Endodermal cell (in vitro differentiated cells): Measurements from ENCODE around the gene LCN15. TPM values are rescaled to one million over a fixed set of nuclear protein-coding genes. Genes with fewer than 3 reads are reported as not detected.
"Not testable (repeated sequence)": the region's sequence is repeated elsewhere in the genome, so short reads cannot be mapped to it uniquely, and the experiment has no call there.

Experiments used
- DNase-seq: peaks from one replicate; pipeline ENCODE4 v3.0.0-alpha.2; 2017
- H3K27ac ChIP-seq: 2 replicates; pipeline ENCODE4 v1.5.1; 2013; ENCODE audit warnings: mild to moderate bottlenecking, low read depth, low read length, moderate library complexity
- H3K27me3 ChIP-seq: 2 replicates; pipeline ENCODE4 v1.6.1; 2013; ENCODE audit warnings: mild to moderate bottlenecking, low read length, moderate library complexity; ENCODE audit not compliant: insufficient read depth, control insufficient read depth, poor library complexity, severe bottlenecking
- H3K36me3 ChIP-seq: 2 replicates; pipeline ENCODE4 v1.7.0; 2013; ENCODE audit warnings: mild to moderate bottlenecking, low read length, moderate library complexity; ENCODE audit not compliant: control insufficient read depth, insufficient read depth
- H3K4me1 ChIP-seq: one replicate; pipeline ENCODE4 v1.7.0; 2013; ENCODE audit warnings: low read length; ENCODE audit not compliant: control insufficient read depth, insufficient read depth
- H3K4me3 ChIP-seq: 2 replicates; pipeline ENCODE4 v1.5.1; 2013; ENCODE audit warnings: mild to moderate bottlenecking, low read length, moderate library complexity
- H3K9ac ChIP-seq: 2 replicates; pipeline ENCODE4 v1.6.1; 2013; ENCODE audit warnings: mild to moderate bottlenecking, low read length, moderate library complexity; ENCODE audit not compliant: poor library complexity, severe bottlenecking; ENCODE audit errors: extremely low read depth
- H3K9me3 ChIP-seq: 2 replicates; pipeline ENCODE4 v1.6.1; 2013; ENCODE audit warnings: mild to moderate bottlenecking, low read length, moderate library complexity; ENCODE audit not compliant: control insufficient read depth
- H3K27ac Mint-ChIP-seq: 2 replicates; pipeline ENCODE4 v1.8.0; 2020; ENCODE audit warnings: mixed read lengths
- H3K27me3 Mint-ChIP-seq: 2 replicates; pipeline ENCODE4 v1.8.0; 2021; ENCODE audit warnings: mild to moderate bottlenecking, mixed read lengths; ENCODE audit not compliant: insufficient read depth
- H3K36me3 Mint-ChIP-seq: 2 replicates; pipeline ENCODE4 v1.8.0; 2020; ENCODE audit warnings: low read depth, mixed read lengths
- H3K4me1 Mint-ChIP-seq: 2 replicates; pipeline ENCODE4 v1.8.0; 2020; ENCODE audit warnings: mixed read lengths
- H3K4me3 Mint-ChIP-seq: 2 replicates; pipeline ENCODE4 v1.8.0; 2020; ENCODE audit warnings: mild to moderate bottlenecking, moderate library complexity, mixed read lengths
- H3K9me3 Mint-ChIP-seq: 2 replicates; pipeline ENCODE4 v1.8.0; 2020; ENCODE audit warnings: mild to moderate bottlenecking, mixed read lengths
- WGBS, 2 experiments: methylation state at CpG; one replicate each; pipeline versions ENCODE4 v1.1.5 to v1.1.7; 2013; ENCODE audit warnings: missing lambda C conversion rate in 2 of 2, mixed read lengths in 1 of 2; ENCODE audit not compliant: insufficient coverage in 1 of 2, insufficient read length in 1 of 2; 5-methylcytosine and 5-hydroxymethylcytosine counted together
- total RNA-seq, 2 donors: library from RNA; stranded (reverse); fragmentation: NEBNext Ultra II Directional in 1 of 2; extraction: Animal tissue kit (Norgen Biotek cat#: 25700) in 1 of 2; gene quantifications; 2 replicates in 1 of 2; 3 replicates in 1 of 2; pipeline ENCODE4 v1.2.1, GENCODE V29; 2021
- TF ChIP-seq, protein P1 (sequence below): fragments of 200-600 bp; sonication (generic); conservative IDR thresholded peaks from 2 replicates; pipeline ENCODE4 v1.5.0; 2021; ENCODE audit warnings: antibody characterized with exemption, mild to moderate bottlenecking

LCN15 gene
- total RNA-seq, 2 donors from 2014 or later = 0.51 to 1.2 TPM

DNA sequence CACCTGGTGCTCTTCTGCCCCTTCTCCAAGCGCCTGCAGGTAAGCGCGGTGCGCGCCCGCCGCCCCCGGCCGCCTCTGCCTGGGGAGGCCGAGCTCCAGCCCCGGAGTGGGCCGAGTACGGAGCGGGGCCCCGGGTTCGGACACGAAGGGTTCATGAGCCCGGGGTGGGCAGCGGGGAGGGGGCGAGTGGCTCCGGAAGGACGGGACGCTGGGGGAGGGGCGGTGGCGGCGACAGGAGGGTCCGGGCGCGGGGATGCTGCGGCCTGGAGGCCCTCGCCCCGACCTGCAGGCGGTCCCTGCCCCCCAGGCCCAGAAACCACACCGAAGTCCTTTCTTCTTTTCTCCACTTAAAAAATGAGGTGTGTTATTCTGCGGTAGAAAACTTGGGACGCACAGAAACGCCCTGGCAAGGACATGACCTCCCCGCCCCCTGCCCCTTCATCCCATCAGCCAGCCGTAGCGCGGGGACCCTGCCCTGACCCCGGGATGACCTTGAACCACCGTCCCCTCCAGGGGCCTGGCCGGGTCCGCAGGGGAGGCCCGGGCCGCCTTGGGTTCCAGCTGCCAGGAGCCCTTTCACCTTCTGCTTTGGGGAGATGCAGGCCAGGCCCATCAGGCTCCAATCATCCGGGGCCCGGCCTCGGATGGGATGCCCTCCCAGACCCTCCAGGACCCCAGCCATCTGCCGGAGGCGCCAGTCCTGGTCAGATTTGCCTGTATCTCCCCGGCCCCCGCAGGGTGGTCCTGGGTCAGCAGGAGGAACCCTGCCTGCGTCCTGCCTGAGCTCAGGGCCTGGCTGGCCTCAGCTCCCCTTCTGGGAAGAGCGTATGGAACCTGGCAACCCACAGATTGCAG, 51.4 kb downstream of the LCN15 start:
- Histone ChIP-seq H3K36me3 (no peaks in the 10 kb centered on the region), H3K4me3 (peak overlapping the region; percentile 79), H3K27ac (no peak overlapping the region), H3K9ac (peak overlapping the region; percentile 44), H3K9me3 (no peaks in the 10 kb centered on the region), H3K4me1 (no peaks in the 10 kb centered on the region), H3K27me3 (peaks cover 17% of the 10 kb centered on the region)
- WGBS, 2 experiments = 10 to 17% methylated on average over 18 to 56 of the region's 56 CpGs
- Mint-ChIP-seq H3K9me3 (no peaks in the 10 kb centered on the region), H3K27ac (no peak overlapping the region), H3K27me3 (peaks cover 10% of the 10 kb centered on the region), H3K4me3 (peak overlapping the region; percentile 58), H3K36me3 (peaks cover 5% of the 10 kb centered on the region), H3K4me1 (peaks cover 2% of the 10 kb centered on the region)
- DNase-seq = peak; percentile 68
- TF ChIP-seq, protein P1, sequence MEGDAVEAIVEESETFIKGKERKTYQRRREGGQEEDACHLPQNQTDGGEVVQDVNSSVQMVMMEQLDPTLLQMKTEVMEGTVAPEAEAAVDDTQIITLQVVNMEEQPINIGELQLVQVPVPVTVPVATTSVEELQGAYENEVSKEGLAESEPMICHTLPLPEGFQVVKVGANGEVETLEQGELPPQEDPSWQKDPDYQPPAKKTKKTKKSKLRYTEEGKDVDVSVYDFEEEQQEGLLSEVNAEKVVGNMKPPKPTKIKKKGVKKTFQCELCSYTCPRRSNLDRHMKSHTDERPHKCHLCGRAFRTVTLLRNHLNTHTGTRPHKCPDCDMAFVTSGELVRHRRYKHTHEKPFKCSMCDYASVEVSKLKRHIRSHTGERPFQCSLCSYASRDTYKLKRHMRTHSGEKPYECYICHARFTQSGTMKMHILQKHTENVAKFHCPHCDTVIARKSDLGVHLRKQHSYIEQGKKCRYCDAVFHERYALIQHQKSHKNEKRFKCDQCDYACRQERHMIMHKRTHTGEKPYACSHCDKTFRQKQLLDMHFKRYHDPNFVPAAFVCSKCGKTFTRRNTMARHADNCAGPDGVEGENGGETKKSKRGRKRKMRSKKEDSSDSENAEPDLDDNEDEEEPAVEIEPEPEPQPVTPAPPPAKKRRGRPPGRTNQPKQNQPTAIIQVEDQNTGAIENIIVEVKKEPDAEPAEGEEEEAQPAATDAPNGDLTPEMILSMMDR = no peak

DNA sequence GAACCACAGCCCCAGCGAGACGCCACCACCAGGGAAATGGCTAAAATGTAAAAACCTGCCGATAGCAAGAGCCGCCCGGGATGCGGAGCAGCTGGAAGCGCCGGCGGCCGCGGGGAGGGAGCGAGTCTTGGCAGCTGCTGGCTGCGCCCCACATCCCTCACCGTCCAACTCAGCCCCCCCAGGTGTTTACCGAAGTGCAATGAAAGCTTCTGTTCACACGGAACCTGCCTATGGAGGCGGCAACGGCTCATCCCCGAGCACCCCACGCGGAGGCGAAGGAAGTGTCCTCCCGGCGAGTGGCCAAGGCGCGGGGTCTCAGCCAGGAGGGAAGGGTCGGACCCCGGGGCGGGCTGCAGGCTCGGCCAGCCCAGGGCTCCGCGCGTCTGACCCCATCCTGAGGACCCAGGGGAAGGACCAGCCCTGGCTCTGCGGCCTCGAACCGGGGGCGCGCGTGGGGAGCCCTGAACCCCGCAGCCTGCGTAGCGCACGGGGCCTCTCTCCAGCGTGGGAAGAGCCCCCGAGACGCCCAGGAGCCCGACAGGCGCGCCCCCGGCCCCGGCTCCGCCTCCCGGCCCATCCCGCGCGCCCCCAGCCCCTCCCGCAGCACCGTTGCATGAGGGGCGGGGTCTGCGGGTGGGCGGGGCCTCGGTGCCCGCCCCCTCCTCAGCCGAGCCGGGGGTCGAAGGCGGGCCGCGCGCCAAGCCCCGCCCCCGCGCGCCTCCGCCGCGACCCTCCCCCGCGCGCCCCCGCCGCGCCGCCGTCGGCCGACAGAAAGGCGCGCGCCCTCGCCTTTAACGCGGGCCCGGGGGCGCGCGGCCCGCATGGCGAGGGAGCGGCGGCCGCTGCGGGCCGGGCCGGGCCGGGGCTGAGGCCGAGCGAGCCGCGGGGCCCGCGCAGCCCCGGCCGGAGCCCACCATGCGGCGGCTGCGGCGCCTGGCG, 52.3 kb downstream of the LCN15 start, which contains the start of gene DIPK1B:
TSS of gene DIPK1B (plus strand) at position 822 of the 939 bp plus-strand sequence. CDS start at position 916, 94 bp downstream.
- WGBS, 2 experiments = 1 to 2% methylated on average over 38 to 119 of the region's 119 CpGs
- peaks cover 17% of the 10 kb centered on the region for H3K27me3 ChIP-seq
- H3K9ac ChIP-seq = peak within 1 kb of the TSS; percentile 44
- no peaks in the 10 kb centered on the region for H3K9me3 Mint-ChIP-seq
- peaks cover 5% of the 10 kb centered on the region for H3K36me3 Mint-ChIP-seq
- H3K36me3 ChIP-seq = no peaks in the 10 kb centered on the region
- H3K4me1 ChIP-seq = no peaks in the 10 kb centered on the region
- DNase-seq = peak; percentile 88
- peaks cover 10% of the 10 kb centered on the region for H3K27me3 Mint-ChIP-seq
- no peak within 1 kb of the TSS for H3K27ac Mint-ChIP-seq
- peak within 1 kb of the TSS; percentile 81 for H3K4me3 ChIP-seq
- no peaks in the 10 kb centered on the region for H3K9me3 ChIP-seq
- peak within 1 kb of the TSS; percentile 58 for H3K4me3 Mint-ChIP-seq
- peaks cover 2% of the 10 kb centered on the region for H3K4me1 Mint-ChIP-seq
- no peak within 1 kb of the TSS for H3K27ac ChIP-seq
- TF ChIP-seq, protein P1 = peak; percentile 20

DNA sequence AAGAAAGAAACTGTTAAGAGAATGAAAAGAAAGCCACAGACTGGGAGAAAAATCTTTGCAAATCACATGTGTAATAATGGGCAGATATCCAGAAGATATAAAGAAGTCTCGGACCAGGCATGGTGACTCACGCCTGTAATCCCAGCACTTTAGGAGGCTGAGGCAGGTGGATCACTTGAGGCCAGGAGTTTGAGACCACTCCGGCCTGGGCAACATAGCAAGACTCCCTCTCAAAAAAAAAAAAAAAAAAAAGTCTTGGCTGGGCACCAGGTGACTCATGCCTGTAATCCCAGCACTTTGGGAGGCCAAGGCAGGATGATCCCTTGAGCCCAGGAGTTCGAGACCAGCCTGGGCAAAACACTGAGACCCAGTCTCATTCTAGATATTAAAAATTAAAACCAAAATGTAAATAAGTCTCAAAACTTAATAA, 53.1 kb downstream of the LCN15 start:
- Mint-ChIP-seq H3K27me3 (peaks cover 10% of the 10 kb centered on the region), H3K4me3 (peak overlapping the region; percentile 55)
- peak overlapping the region; percentile 81 for H3K4me3 ChIP-seq
- H3K36me3 ChIP-seq, H3K27ac Mint-ChIP-seq, H3K9ac ChIP-seq, H3K9me3 ChIP-seq, H3K4me1 Mint-ChIP-seq, H3K9me3 Mint-ChIP-seq, H3K27ac ChIP-seq, H3K36me3 Mint-ChIP-seq, H3K4me1 ChIP-seq, DNase-seq: not testable (repeated sequence)
- H3K27me3 ChIP-seq = peaks cover 17% of the 10 kb centered on the region
- WGBS, 2 experiments = 93 to 96% methylated on average over 2 to 4 of the region's 4 CpGs
